HG03378 (cell line): ENCODE measurements around the gene RXRB.
"Not testable (repeated sequence)": the region's sequence is repeated elsewhere in the genome, so short reads cannot be mapped to it uniquely, and the experiment has no call there.

Experiments used
- ATAC-seq: cut with Tn5 transposase; IDR thresholded peaks from one replicate; pipeline ENCODE4 v1.9.1; 2021; ENCODE audit warnings: mild to moderate bottlenecking, moderate library complexity; ENCODE audit not compliant: unreplicated experiment

Gene RXRB

DNA sequence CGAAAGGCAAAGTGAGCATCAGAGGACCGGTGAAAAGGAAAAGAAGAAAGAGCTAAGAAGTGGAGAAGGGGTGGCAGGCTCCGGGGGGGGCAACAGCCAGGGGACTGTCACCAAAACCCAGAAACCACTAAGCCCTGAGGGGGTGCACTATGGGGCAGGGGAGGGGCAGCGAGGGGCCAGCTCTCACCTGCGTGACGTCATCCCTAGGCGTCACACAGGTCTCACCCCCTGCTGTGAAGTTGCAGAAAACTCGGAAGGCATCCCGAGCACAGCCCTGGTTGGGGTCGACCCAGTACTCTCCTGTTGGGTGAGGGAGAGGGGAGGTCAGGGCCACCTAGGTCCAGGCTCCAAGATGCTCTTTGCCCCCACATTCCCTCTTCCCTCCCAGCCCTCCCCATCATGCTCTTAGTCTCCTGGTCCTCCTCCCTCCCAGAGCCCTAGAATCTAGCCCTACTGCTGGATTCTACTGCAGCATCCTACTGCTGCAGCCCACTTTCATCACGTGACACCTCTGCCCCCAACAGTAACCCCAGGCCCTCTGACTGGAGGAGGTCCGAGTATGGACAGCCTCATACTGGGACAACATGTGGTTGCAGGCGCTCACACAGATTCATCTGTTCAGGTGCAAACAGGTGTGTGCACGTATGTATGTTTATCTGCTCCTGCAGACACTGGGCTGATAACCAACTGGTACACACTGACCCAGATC is 35.6 kb downstream of the RXRB start:
- ATAC-seq = no peak

DNA sequence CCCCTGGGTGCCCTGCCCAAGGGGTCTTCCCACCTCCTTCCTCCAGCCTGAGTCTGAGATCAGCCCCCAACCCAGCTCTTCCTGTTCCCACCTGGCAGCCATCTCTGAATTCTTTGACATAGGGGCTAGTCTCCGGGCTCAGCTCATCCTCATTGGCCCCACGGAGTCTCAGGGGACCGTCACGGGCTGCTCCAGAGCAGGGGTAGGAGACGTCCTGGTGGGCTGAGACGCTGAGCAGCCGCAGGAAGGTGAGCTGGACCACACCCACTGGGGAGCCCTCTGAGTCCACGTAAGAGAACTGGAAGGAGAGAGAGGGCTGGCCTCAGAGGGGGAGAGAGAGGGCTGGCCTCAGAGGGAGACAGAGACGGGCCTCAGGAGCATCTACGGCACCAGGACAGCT is 36.3 kb downstream of the RXRB start:
- ATAC-seq = no peak

DNA sequence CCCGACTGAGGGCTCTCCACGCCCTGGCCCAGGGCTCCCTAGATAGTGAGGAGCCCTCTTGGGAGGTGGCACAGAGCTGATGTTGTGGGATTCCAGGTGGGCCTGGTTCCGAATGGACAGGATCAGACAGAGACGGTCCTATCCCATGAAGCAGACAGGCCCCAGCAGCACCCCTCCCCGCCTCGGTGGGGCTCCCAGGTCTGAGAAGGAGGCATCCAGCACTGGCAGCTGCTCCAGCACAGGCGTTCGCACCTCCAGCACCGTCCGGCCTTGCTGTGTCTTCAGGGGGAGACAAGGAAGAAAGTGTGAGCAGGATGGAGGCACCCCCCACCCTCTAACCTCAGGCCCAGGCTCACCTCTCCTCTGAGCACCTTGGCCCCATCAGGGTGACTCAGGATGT is 36.9 kb downstream of the RXRB start:
- ATAC-seq = no peak

DNA sequence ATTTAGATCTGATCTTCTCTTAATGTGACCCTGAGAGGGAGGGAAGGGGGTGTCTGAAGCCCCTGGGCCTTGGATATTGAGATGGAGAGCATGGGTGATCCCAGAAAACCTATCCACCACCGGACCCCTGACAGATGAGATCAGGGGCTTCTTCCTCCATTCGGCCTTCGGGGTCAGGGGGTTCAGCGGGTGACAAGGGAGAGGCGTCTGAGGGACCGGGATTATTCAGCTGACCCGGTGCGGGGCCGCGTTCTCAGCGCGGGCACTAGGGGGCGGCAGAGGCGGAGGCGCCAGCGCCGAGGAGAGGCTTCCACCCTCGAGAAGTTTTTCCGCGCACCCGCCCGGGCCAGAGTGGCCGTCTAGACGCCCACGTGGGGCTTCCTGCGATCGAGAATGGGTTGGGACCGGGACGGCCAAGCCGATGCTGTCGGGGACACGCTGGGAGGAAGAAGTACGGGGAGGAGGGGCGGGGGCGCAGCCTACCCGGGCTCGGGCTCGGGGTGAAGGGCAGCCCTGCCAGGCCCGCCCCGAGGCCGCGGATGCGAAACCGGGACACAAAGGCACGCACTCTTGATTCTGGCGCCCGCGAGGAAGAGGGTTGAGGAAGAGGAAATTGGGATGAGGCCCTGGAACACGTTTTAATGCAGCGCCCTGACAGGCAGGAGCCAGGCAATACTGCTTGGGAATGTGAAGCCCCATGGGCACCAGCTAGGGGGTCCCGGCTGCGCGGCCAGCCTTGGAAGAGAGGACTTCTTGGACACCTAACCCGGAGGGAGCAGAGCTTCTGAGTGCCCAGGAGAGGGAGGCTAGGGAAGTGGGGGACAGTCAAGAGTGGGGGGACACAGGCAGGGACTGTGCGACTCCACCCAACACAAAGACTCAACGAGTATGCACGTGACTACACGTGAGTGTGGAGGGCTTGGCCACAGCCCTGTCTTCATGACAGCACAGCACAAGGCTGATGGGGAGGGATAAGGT is 38.8 kb downstream of the RXRB start:
- ATAC-seq = no peak

DNA sequence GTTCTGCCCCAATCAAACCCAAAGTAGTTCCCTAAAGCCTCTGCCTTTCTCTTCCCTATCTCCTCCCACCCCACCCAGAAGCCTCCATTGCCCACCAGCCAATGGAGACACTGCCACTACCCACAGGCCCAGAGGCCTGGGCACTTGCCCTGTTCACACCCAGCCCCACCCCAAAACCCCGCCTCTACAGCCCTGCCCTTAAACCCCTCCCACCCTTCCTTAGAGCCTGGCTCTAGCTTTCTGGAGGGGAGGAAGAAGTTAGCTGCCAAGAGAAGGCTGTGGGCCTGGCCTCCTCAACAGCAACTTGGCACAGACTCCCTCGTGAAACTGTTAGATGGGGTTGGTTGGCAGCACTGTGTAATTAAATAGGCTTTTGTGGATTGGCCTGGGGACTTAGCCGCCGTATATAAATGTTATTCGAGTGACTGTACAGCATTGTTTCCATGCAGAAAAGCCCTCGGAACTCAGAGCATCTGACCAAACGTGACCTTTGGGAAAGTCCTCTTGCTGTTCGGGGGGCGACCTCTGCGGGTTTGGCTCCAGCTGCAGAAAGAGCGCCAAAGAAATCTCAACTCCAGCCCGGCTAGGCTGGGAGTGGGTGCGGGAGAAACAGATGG is 39.6 kb downstream of the RXRB start:
- no peak for ATAC-seq

DNA sequence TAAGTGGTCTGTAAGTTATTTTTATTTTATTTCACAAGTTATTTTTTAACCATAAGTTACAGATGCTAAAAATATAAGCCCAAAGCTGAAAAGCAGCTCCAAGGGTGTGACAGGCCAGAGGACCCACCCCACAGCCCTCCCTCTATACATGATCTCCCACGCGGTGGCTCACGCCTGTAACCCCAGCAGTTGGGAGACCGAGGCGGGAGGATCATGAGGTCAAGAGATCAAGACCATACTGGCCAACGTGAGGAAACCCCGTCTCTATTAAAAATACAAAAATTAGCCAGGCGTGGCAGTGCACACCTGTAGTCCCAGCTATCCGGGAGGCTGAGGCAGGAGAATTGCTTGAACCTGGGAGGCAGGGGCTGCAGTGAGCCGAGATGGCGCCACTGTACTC is 40.4 kb downstream of the RXRB start:
- no peak for ATAC-seq

DNA sequence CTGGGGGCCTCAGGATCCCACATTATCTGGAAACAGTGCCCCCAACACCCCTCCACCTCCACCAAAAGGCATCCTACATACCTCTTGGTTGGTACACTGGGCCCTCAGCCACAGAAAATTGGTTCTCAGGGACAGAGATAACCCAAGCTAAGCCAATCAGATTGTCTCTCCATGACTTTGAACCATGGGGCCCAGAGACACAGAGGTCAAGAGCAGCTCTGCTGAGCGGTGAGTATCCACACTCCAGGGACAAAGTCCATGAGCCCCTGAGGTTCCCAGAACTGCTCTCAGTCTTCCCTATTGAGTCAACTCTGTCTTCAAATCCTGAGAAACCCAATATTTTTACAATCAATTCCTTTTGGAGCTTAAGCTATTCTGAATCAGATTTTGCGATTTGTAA is 43.5 kb downstream of the RXRB start:
- ATAC-seq = no peak

DNA sequence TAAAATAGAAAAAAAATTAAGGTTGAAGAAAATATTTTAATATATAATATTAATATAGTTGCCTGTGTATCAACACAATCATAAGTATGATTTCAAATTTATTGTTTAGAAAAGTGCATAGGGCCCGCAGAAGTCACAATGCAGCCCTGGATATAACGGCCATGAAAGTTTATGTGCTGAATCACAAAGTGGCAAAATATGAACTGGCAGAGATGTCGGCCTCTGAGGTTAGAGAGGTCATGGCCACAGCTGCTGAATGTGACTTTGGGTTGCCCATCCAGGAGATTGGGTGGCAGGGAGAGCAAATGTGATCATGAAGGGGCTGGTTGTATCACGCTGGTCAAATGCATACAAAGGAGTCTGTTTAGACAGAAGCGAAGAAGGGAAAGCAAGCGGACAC is 43.9 kb downstream of the RXRB start:
- no peak for ATAC-seq

DNA sequence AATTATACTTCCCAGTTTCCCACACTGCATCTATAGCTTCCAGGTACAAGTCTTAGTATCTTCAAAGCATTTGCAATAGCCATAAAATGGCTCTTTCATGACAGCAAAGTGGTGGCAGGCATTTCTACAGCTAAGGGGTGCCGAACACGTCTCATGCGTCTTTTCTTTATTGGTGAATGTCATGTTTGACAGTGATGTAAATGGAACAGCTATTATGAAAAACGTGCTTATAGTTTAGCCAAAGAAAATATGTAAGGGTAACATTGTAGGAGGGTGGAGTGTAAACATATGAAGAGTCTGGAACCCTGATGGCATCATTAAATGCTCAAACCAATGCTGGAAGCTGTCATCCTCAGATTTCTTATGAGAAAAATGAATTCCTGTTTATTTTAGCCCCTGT is 46.1 kb downstream of the RXRB start:
- ATAC-seq = no peak

DNA sequence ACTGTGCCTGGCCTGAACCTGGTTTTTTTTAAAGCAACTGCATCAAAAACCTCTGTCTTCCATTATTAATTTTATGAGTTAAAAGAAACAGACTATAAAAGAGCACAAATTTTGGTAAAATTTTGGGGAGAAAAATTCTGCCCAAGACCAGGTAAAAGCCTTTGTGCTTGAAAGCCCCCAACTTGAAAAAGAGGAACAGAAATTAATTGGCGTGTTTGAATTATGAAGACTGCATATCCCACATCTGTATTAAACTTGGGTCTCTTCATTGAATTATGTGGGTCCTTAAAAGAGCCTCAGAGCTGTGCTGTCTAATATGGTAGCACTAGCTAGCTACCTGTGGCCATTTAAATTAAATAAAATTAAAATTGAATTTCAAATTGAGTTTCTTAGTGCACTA is 49.4 kb downstream of the RXRB start:
- ATAC-seq = no peak

DNA sequence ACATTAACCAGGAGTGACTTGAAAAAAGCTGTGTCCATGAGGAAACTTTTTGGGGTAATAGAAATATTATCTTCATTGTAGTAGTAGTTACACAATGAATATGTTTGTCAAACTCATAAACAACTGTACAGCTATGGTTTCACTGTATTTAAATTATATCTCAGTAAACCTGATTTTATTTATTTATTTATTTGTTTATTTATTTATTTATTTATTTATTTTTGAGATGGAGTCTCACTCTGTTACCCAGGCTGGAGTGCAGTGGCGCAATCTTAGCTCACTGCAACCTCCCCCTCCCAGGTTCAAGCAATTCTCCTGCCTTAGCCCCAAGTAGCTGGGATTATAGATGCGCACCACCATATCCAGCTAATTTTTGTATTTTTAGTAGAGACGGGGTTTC is 49.9 kb downstream of the RXRB start:
- not testable (repeated sequence) for ATAC-seq

DNA sequence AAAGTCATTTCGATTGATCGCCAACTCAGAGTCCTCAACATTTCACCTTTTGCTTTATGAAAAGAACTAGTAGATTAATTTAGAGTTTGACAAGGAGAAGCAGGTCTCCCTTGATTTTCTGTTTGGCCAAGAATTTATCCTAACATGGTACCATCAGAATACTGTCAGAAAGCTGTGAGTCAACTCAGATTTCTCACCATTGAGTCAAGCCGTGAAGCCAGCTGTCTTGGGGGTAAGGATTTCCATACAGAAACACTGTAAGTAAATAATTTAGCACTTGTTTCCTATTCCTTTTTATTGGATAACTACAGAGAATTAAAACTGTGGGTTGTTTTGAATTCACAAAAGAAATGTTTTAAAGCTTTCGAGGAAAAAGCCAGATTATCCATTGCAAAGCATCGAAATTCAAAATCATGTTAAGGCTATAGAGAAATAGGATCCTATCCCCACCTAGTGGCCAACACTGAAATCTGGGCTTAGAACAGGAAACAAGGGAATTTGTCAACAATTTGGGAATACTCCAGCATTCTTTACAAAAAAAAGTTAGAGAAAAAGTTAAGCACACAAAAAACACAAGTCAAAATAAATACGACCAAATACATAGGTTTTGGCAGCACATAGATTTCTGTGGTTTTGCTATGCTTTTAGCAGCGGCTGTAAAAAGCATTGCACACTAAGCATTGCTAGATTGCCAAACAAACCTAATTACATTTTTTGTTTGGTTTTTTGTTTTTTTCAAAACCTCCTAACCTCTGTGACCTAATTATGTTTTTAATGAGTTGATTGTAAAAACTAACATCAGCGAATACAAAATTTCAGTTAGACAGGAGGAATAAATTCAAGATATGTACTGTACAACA is 52.4 kb downstream of the RXRB start:
- no peak for ATAC-seq

DNA sequence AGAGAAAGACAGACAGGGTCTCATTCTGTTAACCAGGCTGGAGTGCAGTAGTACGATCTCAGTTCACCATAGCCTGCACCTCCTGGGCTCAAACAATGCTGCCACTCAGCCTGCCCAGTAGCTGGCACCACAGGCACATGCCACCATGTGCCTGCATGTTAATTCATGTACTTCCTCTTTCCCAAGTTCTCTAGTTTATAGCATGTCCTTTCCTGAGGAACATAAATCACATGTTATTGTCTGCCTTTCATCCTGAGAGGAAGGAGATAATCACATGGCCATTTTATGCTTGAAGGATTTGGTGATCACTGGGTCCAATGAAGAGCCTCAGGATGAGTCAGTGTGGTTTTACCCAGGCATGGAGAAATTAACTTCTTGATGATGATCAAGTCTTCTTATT is 56.1 kb downstream of the RXRB start:
- no peak for ATAC-seq
